GM23338 (cell line): ENCODE data around the gene RBM28. TPM values are rescaled to one million over a fixed set of nuclear protein-coding genes. Genes with fewer than 3 reads are reported as not detected.

Experiments used
- ATAC-seq: fragments of 200-7000 bp; cut with Tn5 transposase; 3 replicates; pipeline ENCODE4 v1.9.1; 2020
- DNase-seq: peaks from one replicate; pipeline ENCODE4 v3.0.0-alpha.2; 2015; ENCODE audit warnings: low spot score
- H2AFZ ChIP-seq: fragments of 200-600 bp; sonication (generic); 2 replicates; pipeline ENCODE4 v1.8.0; 2016; ENCODE audit warnings: antibody characterized with exemption, mild to moderate bottlenecking, moderate library complexity
- H3F3A ChIP-seq: fragments of 200-600 bp; sonication (generic); replicated peaks from 2 replicates; pipeline ENCODE4 v1.8.0; 2017; ENCODE audit warnings: antibody characterized with exemption, mixed run types, low read depth
- H3K27ac ChIP-seq: fragments of 200-600 bp; sonication (generic); 2 replicates; pipeline ENCODE4 v1.6.1; 2016; ENCODE audit warnings: low read depth
- H3K27me3 ChIP-seq: fragments of 200-600 bp; sonication (generic); 2 replicates; pipeline ENCODE4 v1.8.0; 2016; ENCODE audit warnings: mild to moderate bottlenecking, mixed run types, moderate library complexity; ENCODE audit not compliant: insufficient read depth
- H3K36me3 ChIP-seq: fragments of 200-600 bp; sonication (generic); 2 replicates; pipeline ENCODE4 v1.8.0; 2016; ENCODE audit warnings: mild to moderate bottlenecking; ENCODE audit not compliant: insufficient read depth
- H3K4me1 ChIP-seq: fragments of 200-600 bp; sonication (generic); 2 replicates; pipeline ENCODE4 v1.8.0; 2016; ENCODE audit warnings: mild to moderate bottlenecking, moderate library complexity; ENCODE audit not compliant: insufficient read depth
- H3K4me2 ChIP-seq: fragments of 200-600 bp; sonication (generic); 2 replicates; pipeline ENCODE4 v1.7.1; 2017; ENCODE audit warnings: mixed run types
- H3K4me3 ChIP-seq: fragments of 200-600 bp; sonication (generic); 2 replicates; pipeline ENCODE4 v1.6.1; 2016; ENCODE audit warnings: mixed run types
- H3K79me2 ChIP-seq: fragments of 200-600 bp; sonication (generic); replicated peaks from 2 replicates; pipeline ENCODE4 v1.8.0; 2017; ENCODE audit warnings: mild to moderate bottlenecking; ENCODE audit not compliant: insufficient read depth
- H3K9me2 ChIP-seq: fragments of 200-600 bp; sonication (generic); 2 replicates; pipeline ENCODE4 v1.8.0; 2017; ENCODE audit not compliant: insufficient read depth
- H4K20me1 ChIP-seq: fragments of 200-600 bp; sonication (generic); replicated peaks from 2 replicates; pipeline ENCODE4 v1.8.0; 2017; ENCODE audit warnings: mild to moderate bottlenecking; ENCODE audit not compliant: insufficient read depth
- H3K27ac Mint-ChIP-seq: 2 replicates; pipeline ENCODE4 v1.8.0; 2020; ENCODE audit warnings: inconsistent platforms, mild to moderate bottlenecking, moderate library complexity, mixed read lengths
- H3K27me3 Mint-ChIP-seq: 3 replicates; pipeline ENCODE4 v1.8.0; 2022; ENCODE audit warnings: low read depth, mild to moderate bottlenecking, moderate library complexity, mixed read lengths, inconsistent platforms; ENCODE audit not compliant: insufficient read depth, poor library complexity
- H3K36me3 Mint-ChIP-seq: 3 replicates; pipeline ENCODE4 v1.8.0; 2021; ENCODE audit warnings: low read depth, mild to moderate bottlenecking, inconsistent platforms, moderate library complexity, mixed read lengths
- H3K4me1 Mint-ChIP-seq: 3 replicates; pipeline ENCODE4 v1.8.0; 2020; ENCODE audit warnings: mild to moderate bottlenecking, inconsistent platforms, mixed read lengths
- H3K4me3 Mint-ChIP-seq: 3 replicates; pipeline ENCODE4 v1.8.0; 2021; ENCODE audit warnings: moderate library complexity, mild to moderate bottlenecking, inconsistent platforms, mixed read lengths
- H3K9me3 Mint-ChIP-seq: 3 replicates; pipeline ENCODE4 v1.8.0; 2020; ENCODE audit warnings: moderate library complexity, mild to moderate bottlenecking, inconsistent platforms, mixed read lengths
- CREB1 ChIP-seq: fragments of 250-450 bp; sonication (Bioruptor Pico); IDR thresholded peaks from 2 replicates; pipeline ENCODE4 v1.5.0; 2020; ENCODE audit warnings: low read depth, mild to moderate bottlenecking, moderate library complexity
- EZH2 ChIP-seq: fragments of 200-600 bp; sonication (generic); IDR thresholded peaks from one replicate; pipeline ENCODE4 v1.8.0; 2017; ENCODE audit warnings: antibody characterized with exemption, mild to moderate bottlenecking, low read depth; ENCODE audit not compliant: unreplicated experiment
- EZH2phosphoT487 ChIP-seq: fragments of 200-600 bp; sonication (generic); IDR thresholded peaks from one replicate; pipeline ENCODE4 v1.8.1; 2018; ENCODE audit warnings: antibody characterized with exemption; ENCODE audit not compliant: unreplicated experiment
- JUNB ChIP-seq: IDR thresholded peaks from one replicate; pipeline ENCODE4 v1.6.1; 2016; ENCODE audit warnings: antibody characterized with exemption; ENCODE audit not compliant: unreplicated experiment
- NANOG ChIP-seq: IDR thresholded peaks from 2 replicates; pipeline ENCODE4 v1.6.1; 2016; ENCODE audit warnings: antibody characterized with exemption, borderline replicate concordance
- STAT1 ChIP-seq: IDR thresholded peaks from one replicate; pipeline ENCODE4 v1.6.1; 2016; ENCODE audit warnings: antibody characterized with exemption; ENCODE audit not compliant: unreplicated experiment
- polyA plus RNA-seq: library from polyadenylated mRNA; unstranded; fragments of >200 nt; fragmentation: Nextera tagmentation; extraction: Ambion mirVana; gene quantifications from 2 replicates; pipeline ENCODE4 v1.2.1, GENCODE V29; 2016
- total RNA-seq: library from RNA; depleted of rRNA; stranded (reverse); fragments of >200 nt; shearing (Covaris generic); gene quantifications from 2 replicates; pipeline ENCODE4 v1.2.3, GENCODE V29; 2014
- TF ChIP-seq, protein P1 (sequence below): IDR thresholded peaks from 2 replicates; pipeline ENCODE4 v1.6.1; 2016; ENCODE audit warnings: antibody characterized with exemption
- TF ChIP-seq, protein P2 (sequence below): IDR thresholded peaks from one replicate; pipeline ENCODE4 v1.6.1; 2018; ENCODE audit warnings: antibody characterized with exemption; ENCODE audit not compliant: unreplicated experiment
- TF ChIP-seq, protein P3 (sequence below), 2 experiments: fragments of 200-600 bp in 1 of 2; sonication (generic) in 1 of 2; conservative IDR thresholded peaks; 2 replicates each; pipeline versions ENCODE4 v1.5.1 to v1.6.1; 2016 to 2017; ENCODE audit warnings: antibody characterized with exemption in 2 of 2, low read depth in 2 of 2, mild to moderate bottlenecking in 2 of 2, moderate library complexity in 1 of 2

Gene RBM28
- total and polyA plus RNA-seq, 2 experiments from 2014 or later = 24.3 to 87.5 TPM

DNA sequence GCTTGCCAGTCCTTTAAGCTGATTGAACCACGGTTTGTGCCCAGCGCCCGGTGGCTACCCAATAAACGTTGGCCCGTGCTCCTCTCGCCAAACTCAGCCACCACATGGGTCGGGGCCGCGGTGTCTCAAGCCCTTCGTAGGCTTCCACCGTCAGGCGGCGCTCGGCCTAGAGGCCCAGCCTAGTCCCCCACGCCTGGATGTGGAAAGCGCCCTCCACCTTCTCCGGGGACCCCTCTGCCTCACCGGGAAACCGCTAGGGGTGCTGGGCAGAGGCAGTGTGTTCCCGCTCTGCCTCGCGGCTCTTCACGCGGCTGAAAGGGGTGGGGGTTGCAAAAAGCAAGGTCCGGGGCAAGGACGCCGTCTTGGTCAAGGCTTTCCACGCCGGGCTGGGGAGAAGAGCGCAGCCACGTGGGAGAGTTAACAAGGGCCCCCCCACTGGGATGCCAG is 72.9 kb downstream of the RBM28 start:
- Histone ChIP-seq H4K20me1 (no peaks in the 10 kb centered on the region), H3F3A (0 out of 2 replicates have a peak, but pooled peaks cover 10% of the 10 kb centered on the region), H3K4me2 (peak overlapping the region; percentile 80), H3K27me3 (peaks cover 30% of the 10 kb centered on the region), H3K4me3 (peak overlapping the region; percentile 50; the same call in 1 of the 2 replicates), H3K27ac (no peak overlapping the region), H3K79me2 (no peaks in the 10 kb centered on the region), H3K9me2 (peaks cover 5% of the 10 kb centered on the region; the same call in 1 of the 2 replicates), H3K4me1 (peaks cover 53% of the 10 kb centered on the region), H2AFZ (peak overlapping the region; percentile 90), H3K36me3 (no peaks in the 10 kb centered on the region)
- Mint-ChIP-seq H3K9me3 (no peaks in the 10 kb centered on the region; the same call in 2 of the 3 replicates), H3K36me3 (no peaks in the 10 kb centered on the region; the same call in 2 of the 3 replicates), H3K27me3 (peaks cover 22% of the 10 kb centered on the region), H3K4me1 (peaks cover 52% of the 10 kb centered on the region), H3K27ac (no peak overlapping the region), H3K4me3 (no peak overlapping the region)
- DNase-seq (peak; percentile 73), ATAC-seq (peak; percentile 22)
- TF ChIP-seq, protein P1, sequence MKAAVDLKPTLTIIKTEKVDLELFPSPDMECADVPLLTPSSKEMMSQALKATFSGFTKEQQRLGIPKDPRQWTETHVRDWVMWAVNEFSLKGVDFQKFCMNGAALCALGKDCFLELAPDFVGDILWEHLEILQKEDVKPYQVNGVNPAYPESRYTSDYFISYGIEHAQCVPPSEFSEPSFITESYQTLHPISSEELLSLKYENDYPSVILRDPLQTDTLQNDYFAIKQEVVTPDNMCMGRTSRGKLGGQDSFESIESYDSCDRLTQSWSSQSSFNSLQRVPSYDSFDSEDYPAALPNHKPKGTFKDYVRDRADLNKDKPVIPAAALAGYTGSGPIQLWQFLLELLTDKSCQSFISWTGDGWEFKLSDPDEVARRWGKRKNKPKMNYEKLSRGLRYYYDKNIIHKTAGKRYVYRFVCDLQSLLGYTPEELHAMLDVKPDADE = no peak
- TF ChIP-seq NANOG (no peak), STAT1 (no peak), JUNB (no peak), EZH2 (no peak), EZH2phosphoT487 (no peak)
- TF ChIP-seq, protein P2, sequence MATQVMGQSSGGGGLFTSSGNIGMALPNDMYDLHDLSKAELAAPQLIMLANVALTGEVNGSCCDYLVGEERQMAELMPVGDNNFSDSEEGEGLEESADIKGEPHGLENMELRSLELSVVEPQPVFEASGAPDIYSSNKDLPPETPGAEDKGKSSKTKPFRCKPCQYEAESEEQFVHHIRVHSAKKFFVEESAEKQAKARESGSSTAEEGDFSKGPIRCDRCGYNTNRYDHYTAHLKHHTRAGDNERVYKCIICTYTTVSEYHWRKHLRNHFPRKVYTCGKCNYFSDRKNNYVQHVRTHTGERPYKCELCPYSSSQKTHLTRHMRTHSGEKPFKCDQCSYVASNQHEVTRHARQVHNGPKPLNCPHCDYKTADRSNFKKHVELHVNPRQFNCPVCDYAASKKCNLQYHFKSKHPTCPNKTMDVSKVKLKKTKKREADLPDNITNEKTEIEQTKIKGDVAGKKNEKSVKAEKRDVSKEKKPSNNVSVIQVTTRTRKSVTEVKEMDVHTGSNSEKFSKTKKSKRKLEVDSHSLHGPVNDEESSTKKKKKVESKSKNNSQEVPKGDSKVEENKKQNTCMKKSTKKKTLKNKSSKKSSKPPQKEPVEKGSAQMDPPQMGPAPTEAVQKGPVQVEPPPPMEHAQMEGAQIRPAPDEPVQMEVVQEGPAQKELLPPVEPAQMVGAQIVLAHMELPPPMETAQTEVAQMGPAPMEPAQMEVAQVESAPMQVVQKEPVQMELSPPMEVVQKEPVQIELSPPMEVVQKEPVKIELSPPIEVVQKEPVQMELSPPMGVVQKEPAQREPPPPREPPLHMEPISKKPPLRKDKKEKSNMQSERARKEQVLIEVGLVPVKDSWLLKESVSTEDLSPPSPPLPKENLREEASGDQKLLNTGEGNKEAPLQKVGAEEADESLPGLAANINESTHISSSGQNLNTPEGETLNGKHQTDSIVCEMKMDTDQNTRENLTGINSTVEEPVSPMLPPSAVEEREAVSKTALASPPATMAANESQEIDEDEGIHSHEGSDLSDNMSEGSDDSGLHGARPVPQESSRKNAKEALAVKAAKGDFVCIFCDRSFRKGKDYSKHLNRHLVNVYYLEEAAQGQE = no peak
- TF ChIP-seq, protein P3, sequence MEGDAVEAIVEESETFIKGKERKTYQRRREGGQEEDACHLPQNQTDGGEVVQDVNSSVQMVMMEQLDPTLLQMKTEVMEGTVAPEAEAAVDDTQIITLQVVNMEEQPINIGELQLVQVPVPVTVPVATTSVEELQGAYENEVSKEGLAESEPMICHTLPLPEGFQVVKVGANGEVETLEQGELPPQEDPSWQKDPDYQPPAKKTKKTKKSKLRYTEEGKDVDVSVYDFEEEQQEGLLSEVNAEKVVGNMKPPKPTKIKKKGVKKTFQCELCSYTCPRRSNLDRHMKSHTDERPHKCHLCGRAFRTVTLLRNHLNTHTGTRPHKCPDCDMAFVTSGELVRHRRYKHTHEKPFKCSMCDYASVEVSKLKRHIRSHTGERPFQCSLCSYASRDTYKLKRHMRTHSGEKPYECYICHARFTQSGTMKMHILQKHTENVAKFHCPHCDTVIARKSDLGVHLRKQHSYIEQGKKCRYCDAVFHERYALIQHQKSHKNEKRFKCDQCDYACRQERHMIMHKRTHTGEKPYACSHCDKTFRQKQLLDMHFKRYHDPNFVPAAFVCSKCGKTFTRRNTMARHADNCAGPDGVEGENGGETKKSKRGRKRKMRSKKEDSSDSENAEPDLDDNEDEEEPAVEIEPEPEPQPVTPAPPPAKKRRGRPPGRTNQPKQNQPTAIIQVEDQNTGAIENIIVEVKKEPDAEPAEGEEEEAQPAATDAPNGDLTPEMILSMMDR (conservative IDR thresholded peaks at IDR 0.05; ENCODE audit: low read depth in 2 of 2) = peak in 1 of 2 experiments; percentile 61; a peak in 3 of 4 replicates

DNA sequence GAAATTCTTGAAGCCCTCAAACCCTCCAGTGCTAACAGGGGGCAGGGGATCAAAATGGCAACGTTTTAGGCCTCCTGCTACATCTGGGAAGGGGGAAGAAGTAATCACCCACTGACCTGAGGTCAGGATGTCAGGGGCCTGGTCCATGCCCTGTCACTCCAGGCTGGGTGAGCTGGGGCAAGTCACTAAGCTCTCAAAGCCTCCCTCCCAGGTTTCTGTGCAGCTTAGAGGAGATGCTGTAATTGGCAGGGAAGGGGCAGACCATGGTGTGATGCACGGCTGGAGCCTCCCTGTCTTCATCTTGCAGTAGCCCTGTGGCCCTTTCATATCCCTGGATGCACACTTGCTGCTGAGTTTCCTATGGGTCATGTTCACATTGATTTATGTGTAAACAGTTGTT is 75.5 kb downstream of the RBM28 start:
- Histone ChIP-seq H3K27me3 (peaks cover 30% of the 10 kb centered on the region), H3K79me2 (no peaks in the 10 kb centered on the region), H3F3A (0 out of 2 replicates have a peak, but pooled peaks cover 4% of the 10 kb centered on the region), H3K27ac (no peak overlapping the region), H3K36me3 (no peaks in the 10 kb centered on the region), H3K4me3 (no peak overlapping the region), H4K20me1 (no peaks in the 10 kb centered on the region), H3K9me2 (peaks cover 5% of the 10 kb centered on the region; the same call in 1 of the 2 replicates), H2AFZ (no peak overlapping the region), H3K4me2 (no peak overlapping the region), H3K4me1 (peaks cover 51% of the 10 kb centered on the region)
- Mint-ChIP-seq H3K27me3 (peaks cover 16% of the 10 kb centered on the region), H3K9me3 (no peaks in the 10 kb centered on the region), H3K36me3 (no peaks in the 10 kb centered on the region), H3K4me1 (peaks cover 47% of the 10 kb centered on the region), H3K4me3 (no peak overlapping the region), H3K27ac (no peak overlapping the region)
- no peak for ATAC-seq
- no peak for DNase-seq
- no peak for TF ChIP-seq CREB1 (CRISPR knock-in tag)
